Liver (tissue), 9 donors: ENCODE measurements around the gene ZNF532. TPM values are rescaled to one million over a fixed set of nuclear protein-coding genes. Genes with fewer than 3 reads are reported as not detected.

Source experiments
- DNase-seq: peaks from one replicate; pipeline ENCODE4 v3.0.0-alpha.2; 2017; ENCODE audit warnings: low spot score
- H3K27ac ChIP-seq, 2 donors: one replicate each; pipeline ENCODE4 v1.7.0; 2013; ENCODE audit warnings: inconsistent platforms in 2 of 2, low read length in 2 of 2, control low read depth in 1 of 2, low read depth in 1 of 2, mild to moderate bottlenecking in 1 of 2
- H3K27me3 ChIP-seq, 4 donors: one replicate each; pipeline versions ENCODE4 v1.6.1 to v1.7.0; 2013; ENCODE audit warnings: low read length in 3 of 4, inconsistent platforms in 1 of 4, mild to moderate bottlenecking in 1 of 4, moderate library complexity in 1 of 4; ENCODE audit not compliant: control insufficient read depth in 4 of 4, insufficient read depth in 4 of 4
- H3K36me3 ChIP-seq, 4 donors: one replicate each; pipeline versions ENCODE4 v1.6.1 to v1.7.0; 2013; ENCODE audit warnings: low read length in 3 of 4, mild to moderate bottlenecking in 3 of 4, low read depth in 1 of 4, moderate library complexity in 1 of 4; ENCODE audit not compliant: control insufficient read depth in 4 of 4, insufficient read depth in 3 of 4
- H3K4me1 ChIP-seq, 4 donors: one replicate each; pipeline versions ENCODE4 v1.6.1 to v1.7.0; 2013; ENCODE audit warnings: low read length in 3 of 4, mild to moderate bottlenecking in 3 of 4, moderate library complexity in 1 of 4; ENCODE audit not compliant: control insufficient read depth in 4 of 4, insufficient read depth in 4 of 4
- H3K4me3 ChIP-seq, 3 donors: one replicate each; pipeline versions ENCODE4 v1.6.1 to v1.7.0; 2013; ENCODE audit warnings: low read length in 3 of 3, control low read depth in 1 of 3, low read depth in 1 of 3, mild to moderate bottlenecking in 1 of 3
- H3K9ac ChIP-seq, 2 donors: one replicate each; pipeline ENCODE4 v1.7.0; 2013; ENCODE audit warnings: low read length in 2 of 2, mild to moderate bottlenecking in 2 of 2, moderate library complexity in 2 of 2, control low read depth in 1 of 2, low read depth in 1 of 2
- H3K9me3 ChIP-seq, 4 donors: one replicate each; pipeline versions ENCODE4 v1.6.1 to v1.7.0; 2013; ENCODE audit warnings: low read length in 3 of 4; ENCODE audit not compliant: control insufficient read depth in 4 of 4
- ATF3 ChIP-seq: IDR thresholded peaks from 2 replicates; pipeline ENCODE4 v1.6.1; 2016; ENCODE audit warnings: antibody characterized with exemption
- CTCF ChIP-seq: fragments of 150-350 bp; IDR thresholded peaks from 2 replicates; pipeline ENCODE4 v1.5.1; 2017; ENCODE audit warnings: improper control_type of control experiment, low read depth, low read length; ENCODE audit not compliant: missing input control
- EGR1 ChIP-seq, 2 donors: IDR thresholded peaks; 2 replicates each; pipeline ENCODE4 v1.6.1; 2016 to 2018; ENCODE audit warnings: antibody characterized with exemption in 2 of 2, low read depth in 2 of 2
- FOXA2 ChIP-seq: IDR thresholded peaks from 2 replicates; pipeline ENCODE4 v1.6.1; 2016; ENCODE audit warnings: antibody characterized with exemption
- GABPA ChIP-seq, 2 donors: IDR thresholded peaks in 1 of 2; conservative IDR thresholded peaks in 1 of 2; 2 replicates each; pipeline ENCODE4 v1.6.1; 2016; ENCODE audit warnings: antibody characterized with exemption in 2 of 2, mild to moderate bottlenecking in 1 of 2, moderate library complexity in 1 of 2
- HNF4A ChIP-seq, 2 donors: conservative IDR thresholded peaks; 2 replicates each; pipeline ENCODE4 v1.6.1; 2016; ENCODE audit warnings: antibody characterized with exemption in 2 of 2, mild to moderate bottlenecking in 2 of 2
- HNF4G ChIP-seq: IDR thresholded peaks from 2 replicates; pipeline ENCODE4 v1.6.1; 2016; ENCODE audit warnings: antibody characterized with exemption
- JUND ChIP-seq, 2 donors: IDR thresholded peaks; 2 replicates each; pipeline ENCODE4 v1.6.1; 2016; ENCODE audit warnings: antibody characterized with exemption in 2 of 2
- MAX ChIP-seq: IDR thresholded peaks from 2 replicates; pipeline ENCODE4 v1.6.1; 2016; ENCODE audit warnings: antibody characterized with exemption
- NR2F2 ChIP-seq: IDR thresholded peaks from 2 replicates; pipeline ENCODE4 v1.6.1; 2016; ENCODE audit warnings: antibody characterized with exemption
- RAD21 ChIP-seq, 2 donors: IDR thresholded peaks; 2 replicates each; pipeline ENCODE4 v1.6.1; 2016; ENCODE audit warnings: antibody characterized with exemption in 2 of 2, mild to moderate bottlenecking in 2 of 2
- REST ChIP-seq: IDR thresholded peaks from 2 replicates; pipeline ENCODE4 v1.6.1; 2016; ENCODE audit warnings: antibody characterized with exemption, mild to moderate bottlenecking
- RXRA ChIP-seq, 2 donors: IDR thresholded peaks; 2 replicates each; pipeline ENCODE4 v1.6.1; 2017 to 2018; ENCODE audit warnings: antibody characterized with exemption in 2 of 2, mild to moderate bottlenecking in 1 of 2
- SP1 ChIP-seq: IDR thresholded peaks from 2 replicates; pipeline ENCODE4 v1.6.1; 2018; ENCODE audit warnings: antibody characterized with exemption, mild to moderate bottlenecking
- TAF1 ChIP-seq: conservative IDR thresholded peaks from 2 replicates; pipeline ENCODE4 v1.6.1; 2016; ENCODE audit warnings: antibody characterized with exemption, mild to moderate bottlenecking
- ZBTB33 ChIP-seq: IDR thresholded peaks from 2 replicates; pipeline ENCODE4 v1.6.1; 2016; ENCODE audit warnings: antibody characterized with exemption
- WGBS: extraction: QIAGEN DNeasy Blood & Tissue Kit; methylation state at CpG from one replicate; pipeline ENCODE4 v1.1.7; 2013; 5-methylcytosine and 5-hydroxymethylcytosine counted together
- polyA plus RNA-seq, 2 donors: library from polyadenylated mRNA; stranded (reverse) in 1 of 2; unstranded in 1 of 2; fragments of 200-250 nt in 1 of 2; fragments of >200 nt in 1 of 2; fragmentation: Nextera tagmentation in 1 of 2; extraction: Ambion mirVana in 1 of 2; gene quantifications; one replicate each; pipeline versions ENCODE4 v1.2.1 to v1.2.3, GENCODE V29; 2013 to 2015
- total RNA-seq, 2 donors: library from RNA; depleted of rRNA; stranded (reverse); fragments of >200 nt; gene quantifications; one replicate each; pipeline ENCODE4 v1.2.3, GENCODE V29; 2014
- donor health status: healthy.
- donor health status: healthy.
- donor health status: healthy.
- donor health status: healthy.
- donor health status: healthy.

ZNF532 gene
- total and polyA plus RNA-seq, 4 donors, result 0.68 to 5.6 (median 2.5) TPM

GRCh38 chr18:58867281-58867961 lies 2.7 kb downstream of the ZNF532 start:
- Histone ChIP-seq H3K9ac (no peak overlapping the region), H3K36me3 (peaks cover 0 to 3% (median 0%) of the 10 kb centered on the region in 4 donors), H3K9me3 (no peaks in the 10 kb centered on the region), H3K27me3 (no peaks in the 10 kb centered on the region), H3K27ac (no peak overlapping the region), H3K4me3 (no peak overlapping the region), H3K4me1 (peaks cover 0 to 13% (median 4%) of the 10 kb centered on the region in 4 donors)
- no peak for DNase-seq
- 82% methylated on average over 10 of the region's 10 CpGs for WGBS
- TF ChIP-seq FOXA2 (no peak), REST (no peak), JUND (IDR thresholded peaks at IDR 0.05) (no peak), ZBTB33 (no peak), HNF4A (conservative IDR thresholded peaks at IDR 0.05) (no peak), RXRA (IDR thresholded peaks at IDR 0.05) (no peak), CTCF (no peak), SP1 (no peak), NR2F2 (no peak), MAX (no peak), EGR1 (IDR thresholded peaks at IDR 0.05; ENCODE audit: low read depth in 2 of 2) (no peak), GABPA (IDR thresholded peaks at IDR 0.05 in 1 of 2, conservative IDR thresholded peaks at IDR 0.05 in 1 of 2) (no peak)

GRCh38 chr18:58868440-58868839 lies 3.8 kb downstream of the ZNF532 start:
- Histone ChIP-seq H3K4me3 (no peak overlapping the region), H3K27ac (no peak overlapping the region), H3K9me3 (no peaks in the 10 kb centered on the region), H3K36me3 (peaks cover 0 to 3% (median 0%) of the 10 kb centered on the region in 4 donors), H3K9ac (no peak overlapping the region), H3K4me1 (peaks cover 0 to 9% (median under 1%) of the 10 kb centered on the region in 4 donors), H3K27me3 (no peaks in the 10 kb centered on the region)
- WGBS, result 80% methylated on average over 6 of the region's 6 CpGs
- DNase-seq, result no peak
- TF ChIP-seq NR2F2, result no peak
- no peak for TF ChIP-seq FOXA2
- no peak for TF ChIP-seq SP1
- no peak for TF ChIP-seq JUND (IDR thresholded peaks at IDR 0.05)
- TF ChIP-seq HNF4G, result no peak
- TF ChIP-seq RXRA (IDR thresholded peaks at IDR 0.05), result no peak
- no peak for TF ChIP-seq ATF3
- TF ChIP-seq TAF1, result no peak
- no peak for TF ChIP-seq HNF4A (conservative IDR thresholded peaks at IDR 0.05)
- no peak for TF ChIP-seq GABPA (IDR thresholded peaks at IDR 0.05 in 1 of 2, conservative IDR thresholded peaks at IDR 0.05 in 1 of 2)
- no peak for TF ChIP-seq RAD21 (IDR thresholded peaks at IDR 0.05)
- TF ChIP-seq MAX, result no peak
- no peak for TF ChIP-seq ZBTB33
- TF ChIP-seq REST, result no peak
